GM23248 (cell line): Measurements from ENCODE around the gene GNB1.

Source experiments
- EZH2 ChIP-seq: fragments of 200-600 bp; sonication (generic); IDR thresholded peaks from 2 replicates; pipeline ENCODE4 v1.6.1; 2018; ENCODE audit warnings: antibody characterized with exemption, mild to moderate bottlenecking; ENCODE audit not compliant: insufficient read depth, poor library complexity, severe bottlenecking
- EZH2phosphoT487 ChIP-seq: fragments of 200-600 bp; sonication (generic); IDR thresholded peaks from 2 replicates; pipeline ENCODE4 v1.6.1; 2018; ENCODE audit warnings: antibody characterized with exemption, moderate library complexity, mild to moderate bottlenecking, low read depth; ENCODE audit not compliant: insufficient read depth

DNA sequence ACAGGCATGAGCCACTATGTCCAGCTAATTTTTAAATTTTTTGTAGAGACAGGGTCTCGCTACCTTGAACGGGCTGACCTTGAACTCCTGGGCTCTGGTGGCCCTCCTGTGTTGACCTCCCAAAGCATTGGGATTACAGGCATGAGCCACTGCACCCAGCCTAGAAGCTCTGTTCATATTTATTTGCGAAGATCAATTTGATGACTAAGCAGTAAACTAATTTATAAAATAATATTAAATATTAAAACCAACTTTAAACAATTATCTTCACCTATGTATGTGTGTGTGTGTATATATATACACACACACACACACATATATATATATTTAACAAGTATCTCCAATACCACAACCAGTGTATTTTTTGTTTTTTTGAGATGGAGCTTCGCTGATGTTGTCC lies 117.0 kb downstream of the GNB1 start:
- TF ChIP-seq EZH2 (no peak), EZH2phosphoT487 (no peak)
